H1 (cell line): ENCODE data around the gene FHIT. TPM values are rescaled to one million over a fixed set of nuclear protein-coding genes. Genes with fewer than 3 reads are reported as not detected.

Experiments used
- CTCF ChIA-PET: fragments of 300-600 bp; sonication (Branson Sonifier 250); formaldehyde crosslinking; loops from one replicate; lab custom pipeline; 2021; ENCODE audit not compliant: partially characterized antibody; lab: Charles Lee
- POLR2A ChIA-PET: fragments of 300-600 bp; sonication (Branson Sonifier 250); formaldehyde crosslinking; loops from one replicate; lab custom pipeline; 2021; ENCODE audit warnings: inconsistent platforms; ENCODE audit not compliant: partially characterized antibody; lab: Charles Lee
- DNase-seq, 2 experiments: peaks; one replicate each; pipeline versions ENCODE4 v3.0.0 to v3.0.0-alpha.2; 2010 to 2022; ENCODE audit warnings: low spot score in 2 of 2, low read depth in 1 of 2, mixed read lengths in 1 of 2
- FAIRE-seq: peaks from 2 replicates; lab custom pipeline; 2011; peaks lifted over from hg19 to GRCh38; lab: Jason Lieb, UNC
- H2AFZ ChIP-seq: 2 replicates; pipeline ENCODE4 v1.8.1; 2012; ENCODE audit warnings: low read length, inconsistent platforms
- H2AK5ac ChIP-seq: 2 replicates; pipeline ENCODE4 v1.6.1; 2013; ENCODE audit warnings: low read depth, low read length
- H2BK120ac ChIP-seq: replicated peaks from 2 replicates; pipeline ENCODE3; 2013; ENCODE audit warnings: low read depth, low read length, inconsistent platforms
- H2BK12ac ChIP-seq: 2 replicates; pipeline ENCODE4 v1.6.1; 2013; ENCODE audit warnings: low read depth, low read length
- H2BK15ac ChIP-seq: 2 replicates; pipeline ENCODE4 v1.6.1; 2013; ENCODE audit warnings: low read length
- H2BK20ac ChIP-seq: 2 replicates; pipeline ENCODE4 v1.6.1; 2013; ENCODE audit warnings: low read length
- H2BK5ac ChIP-seq: 2 replicates; pipeline ENCODE4 v1.6.1; 2013; ENCODE audit warnings: low read depth, low read length
- H3K14ac ChIP-seq: 2 replicates; pipeline ENCODE4 v1.6.1; 2013; ENCODE audit warnings: inconsistent platforms; ENCODE audit not compliant: insufficient read length
- H3K18ac ChIP-seq: 2 replicates; pipeline ENCODE4 v1.6.1; 2013; ENCODE audit warnings: low read length; ENCODE audit errors: extremely low read depth
- H3K23ac ChIP-seq: 2 replicates; pipeline ENCODE4 v1.6.1; 2013; ENCODE audit warnings: inconsistent platforms; ENCODE audit not compliant: insufficient read length
- H3K23me2 ChIP-seq: 2 replicates; pipeline ENCODE4 v1.6.1; 2013; ENCODE audit warnings: low read depth, low read length
- H3K27ac ChIP-seq: 2 replicates; pipeline ENCODE4 v1.6.1; 2011; ENCODE audit warnings: low read depth, low read length, inconsistent platforms
- H3K27me3 ChIP-seq, 4 experiments: replicated peaks in 1 of 4; 1 replicate in 1 of 4; 2 replicates in 3 of 4; pipeline versions ENCODE4 v1.6.1 to v1.8.1; 2011 to 2013; ENCODE audit warnings: low read length in 3 of 4, mild to moderate bottlenecking in 3 of 4, inconsistent platforms in 2 of 4, mixed read lengths in 2 of 4, moderate library complexity in 1 of 4; ENCODE audit not compliant: control insufficient read depth in 3 of 4, insufficient read depth in 3 of 4; ENCODE audit errors: extremely low read depth in 1 of 4
- H3K36me3 ChIP-seq, 4 experiments: 2 replicates each; pipeline versions ENCODE4 v1.6.1 to v1.8.1; 2011 to 2013; ENCODE audit warnings: mild to moderate bottlenecking in 4 of 4, low read length in 3 of 4, moderate library complexity in 2 of 4, control low read depth in 1 of 4, inconsistent platforms in 1 of 4; ENCODE audit not compliant: insufficient read depth in 4 of 4, control insufficient read depth in 2 of 4
- H3K4ac ChIP-seq: replicated peaks from 2 replicates; pipeline ENCODE3; 2013; ENCODE audit warnings: low read length, low read depth, mixed read lengths, inconsistent platforms; ENCODE audit not compliant: insufficient read length
- H3K4me1 ChIP-seq, 4 experiments: replicated peaks in 1 of 4; 1 replicate in 1 of 4; 2 replicates in 3 of 4; pipeline versions ENCODE4 v1.6.1 to v1.8.1; 2011 to 2013; ENCODE audit warnings: low read length in 3 of 4, inconsistent platforms in 2 of 4, mixed read lengths in 1 of 4; ENCODE audit not compliant: insufficient read depth in 4 of 4, control insufficient read depth in 3 of 4
- H3K4me2 ChIP-seq, 2 experiments: 2 replicates each; pipeline versions ENCODE4 v1.6.1 to v1.8.1; 2011 to 2013; ENCODE audit warnings: low read depth in 2 of 2, low read length in 2 of 2, control low read depth in 1 of 2, inconsistent platforms in 1 of 2, mild to moderate bottlenecking in 1 of 2; ENCODE audit not compliant: insufficient read depth in 1 of 2
- H3K4me3 ChIP-seq, 4 experiments: fragments of 200-600, 300-600 bp in 1 of 4; sonication (generic), shearing (Covaris generic), sonication (Bioruptor Twin) in 1 of 4; 2 replicates each; pipeline versions ENCODE4 v1.5.1 to v1.8.1; 2011 to 2016; ENCODE audit warnings: low read length in 4 of 4, low read depth in 3 of 4, control low read depth in 2 of 4, inconsistent platforms in 2 of 4, mild to moderate bottlenecking in 2 of 4, mixed read lengths in 1 of 4, moderate library complexity in 1 of 4; ENCODE audit not compliant: insufficient read depth in 2 of 4; ENCODE audit errors: extremely low read depth in 1 of 4
- H3K56ac ChIP-seq: replicated peaks from 2 replicates; pipeline ENCODE3; 2013; ENCODE audit warnings: low read depth, mild to moderate bottlenecking, mixed read lengths, low read length, inconsistent platforms; ENCODE audit not compliant: insufficient read length
- H3K79me1 ChIP-seq: 2 replicates; pipeline ENCODE4 v1.6.1; 2013; ENCODE audit warnings: low read depth, low read length, control low read depth
- H3K79me2 ChIP-seq, 2 experiments: 2 replicates each; pipeline versions ENCODE4 v1.6.1 to v1.8.1; 2012 to 2013; ENCODE audit warnings: low read length in 2 of 2, mild to moderate bottlenecking in 2 of 2, inconsistent platforms in 1 of 2; ENCODE audit not compliant: insufficient read depth in 2 of 2, control insufficient read depth in 1 of 2
- H3K9ac ChIP-seq, 4 experiments: replicated peaks in 1 of 4; 1 replicate in 1 of 4; 2 replicates in 3 of 4; pipeline versions ENCODE4 v1.6.1 to v1.8.1; 2011 to 2013; ENCODE audit warnings: low read depth in 3 of 4, low read length in 3 of 4, control low read depth in 2 of 4, mild to moderate bottlenecking in 2 of 4, moderate library complexity in 2 of 4, inconsistent platforms in 1 of 4; ENCODE audit errors: extremely low read depth in 1 of 4
- H3K9me3 ChIP-seq, 2 experiments: 2 replicates each; pipeline versions ENCODE4 v1.6.1 to v1.8.1; 2012 to 2013; ENCODE audit warnings: mild to moderate bottlenecking in 2 of 2, moderate library complexity in 2 of 2, control low read depth in 1 of 2, inconsistent platforms in 1 of 2, low read depth in 1 of 2, low read length in 1 of 2, mixed read lengths in 1 of 2; ENCODE audit not compliant: insufficient read depth in 2 of 2
- H4K20me1 ChIP-seq, 2 experiments: replicated peaks in 1 of 2; 2 replicates each; pipeline versions ENCODE3 to v1.8.1; 2011 to 2013; ENCODE audit warnings: inconsistent platforms in 2 of 2, low read length in 2 of 2, mild to moderate bottlenecking in 1 of 2; ENCODE audit not compliant: insufficient read depth in 2 of 2, control insufficient read depth in 1 of 2
- H4K5ac ChIP-seq: 2 replicates; pipeline ENCODE4 v1.6.1; 2013; ENCODE audit warnings: low read length, low read depth, mixed read lengths, inconsistent platforms; ENCODE audit not compliant: insufficient read length
- H4K8ac ChIP-seq: 2 replicates; pipeline ENCODE4 v1.8.0; 2013; ENCODE audit warnings: mild to moderate bottlenecking, moderate library complexity, low read length, inconsistent platforms; ENCODE audit not compliant: insufficient read depth; ENCODE audit errors: extremely low read depth
- H4K91ac ChIP-seq: replicated peaks from 2 replicates; pipeline ENCODE3; 2013; ENCODE audit warnings: low read length, mixed read lengths, inconsistent platforms; ENCODE audit not compliant: insufficient read length
- CBX5 ChIP-seq: fragments of 300-800, 300-1000 bp; sonication (generic); IDR thresholded peaks from 2 replicates; pipeline ENCODE4 v1.7.1; 2016; ENCODE audit warnings: antibody characterized with exemption, low read length, low read depth
- EZH2 ChIP-seq: fragments of 200-600 bp; sonication (generic); IDR thresholded peaks from 2 replicates; pipeline ENCODE4 v1.7.1; 2012; ENCODE audit warnings: low read depth, mild to moderate bottlenecking, moderate library complexity, low read length, inconsistent platforms; ENCODE audit not compliant: severe bottlenecking
- HDAC2 ChIP-seq, 2 experiments: fragments of 300-600 bp in 1 of 2; sonication (generic) in 1 of 2; IDR thresholded peaks; 2 replicates each; pipeline ENCODE4 v1.6.1; 2011 to 2012; ENCODE audit warnings: low read depth in 2 of 2, low read length in 2 of 2, mild to moderate bottlenecking in 2 of 2, moderate library complexity in 2 of 2, borderline replicate concordance in 1 of 2, inconsistent platforms in 1 of 2
- POLR2A ChIP-seq, 2 experiments: IDR thresholded peaks; 1 replicate in 1 of 2; 2 replicates in 1 of 2; pipeline ENCODE4 v1.6.1; 2011; ENCODE audit warnings: low read depth in 2 of 2, low read length in 2 of 2, mild to moderate bottlenecking in 2 of 2; ENCODE audit errors: control extremely low read depth in 1 of 2
- POLR2AphosphoS5 ChIP-seq: IDR thresholded peaks from 2 replicates; pipeline ENCODE4 v1.6.1; 2011; ENCODE audit warnings: low read depth, low read length
- RNF2 ChIP-seq: fragments of 200-900, 300-1000 bp; sonication (generic); IDR thresholded peaks from 2 replicates; pipeline ENCODE4 v1.7.1; 2016; ENCODE audit warnings: borderline replicate concordance, low read depth, mild to moderate bottlenecking, antibody characterized with exemption, low read length; ENCODE audit not compliant: poor library complexity, severe bottlenecking; ENCODE audit errors: missing control alignments
- polyA plus RNA-seq, 7 experiments: library from polyadenylated mRNA; depleted of rRNA in 3 of 7; stranded (reverse) in 5 of 7; unstranded in 2 of 7; fragments of >200 nt in 5 of 7; fragments of 200-250 nt in 2 of 7; gene quantifications; 1 replicate in 5 of 7; 2 replicates in 1 of 7; 4 replicates in 1 of 7; pipeline versions ENCODE4 v1.2.1 to v1.2.3, GENCODE V29; 2011 to 2013; ENCODE audit warnings: missing spikeins in 2 of 7, mixed read lengths in 2 of 7
- total RNA-seq: library from RNA; stranded (reverse); fragmentation: NEBNext Ultra II Directional; extraction: Animal tissue kit (Norgen Biotek cat#: 25700); gene quantifications from 2 replicates; pipeline ENCODE4 v1.2.1, GENCODE V29; 2021

FHIT gene
- total and polyA plus RNA-seq, 2 of the 8 experiments (the other 6 are each of a cell fraction or from before 2014, with no cell fraction given) = 1.2 to 3.2 TPM

DNA sequence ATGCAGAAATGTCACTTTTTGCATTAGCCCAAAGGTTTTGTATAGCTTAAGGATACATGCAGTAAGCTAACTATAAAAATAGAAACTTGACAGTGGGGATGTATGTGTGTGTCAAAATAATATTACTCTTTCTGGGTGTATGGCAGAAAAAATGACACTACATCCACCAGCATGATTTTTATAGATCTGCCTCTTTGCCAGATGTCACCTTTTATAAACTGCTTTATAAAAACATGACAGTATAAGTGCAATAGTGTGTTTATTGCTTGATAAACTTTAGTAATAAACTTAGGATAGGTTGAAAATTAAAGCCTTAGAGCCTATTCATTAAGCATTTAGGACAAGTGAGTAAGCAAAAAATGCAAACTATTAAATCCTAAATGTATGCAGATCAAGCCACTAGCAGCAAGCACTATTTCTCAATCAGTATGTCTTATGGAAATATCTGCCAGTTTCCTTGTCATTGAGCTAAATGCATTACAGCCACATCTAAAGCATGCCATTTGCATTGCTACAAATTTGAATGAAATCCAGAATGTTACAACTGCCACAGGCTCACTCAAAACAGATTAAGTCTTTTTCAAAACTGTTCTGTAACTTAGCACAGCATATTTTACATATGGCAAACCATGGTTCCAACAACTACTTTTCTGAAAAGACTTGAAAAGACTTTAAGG, 935.0 kb downstream of the FHIT start:
- CTCF ChIA-PET = interaction anchor here (0.7 to 1.7 kb wide), 2 partner anchors 66 to 116 kb away, joined by 3 to 5 read pairs; no protein-coding TSS in a partner anchor
- Histone ChIP-seq H3K27ac (no peak overlapping the region), H2BK120ac (no peak overlapping the region), H2BK5ac (no peak overlapping the region), H3K18ac (no peak overlapping the region), H2AK5ac (no peak overlapping the region), H3K4me2 (no peak overlapping the region), H3K14ac (no peak overlapping the region), H3K56ac (no peak overlapping the region), H4K20me1 (no peaks in the 10 kb centered on the region), H2BK12ac (no peak overlapping the region), H3K9me3 (no peaks in the 10 kb centered on the region), H2BK20ac (no peak overlapping the region), H3K79me1 (no peaks in the 10 kb centered on the region), H2AFZ (no peak overlapping the region), H4K5ac (no peak overlapping the region), H3K4me3 (no peak overlapping the region), H3K79me2 (no peaks in the 10 kb centered on the region), H3K4me1 (peaks cover 0 to 5% (median 2%) of the 10 kb centered on the region in 4 experiments; a peak in 3 of 7 replicates), H4K8ac (no peak overlapping the region), H3K23me2 (no peaks in the 10 kb centered on the region), H2BK15ac (no peak overlapping the region), H3K9ac (no peak overlapping the region), H3K27me3 (no peaks in the 10 kb centered on the region), H4K91ac (no peak overlapping the region), H3K36me3 (no peaks in the 10 kb centered on the region), H3K4ac (no peak overlapping the region), H3K23ac (no peak overlapping the region)
- DNase-seq = no peak
- POLR2A ChIA-PET = no interaction called here
- no peak for FAIRE-seq
- TF ChIP-seq CBX5 (no peak), RNF2 (no peak), EZH2 (no peak), POLR2A (IDR thresholded peaks at IDR 0.05; ENCODE audit: control extremely low read depth in 1 of 2, low read depth in 2 of 2, low read length in 2 of 2) (no peak), HDAC2 (IDR thresholded peaks at IDR 0.05; ENCODE audit: borderline replicate concordance in 1 of 2, low read depth in 2 of 2, low read length in 2 of 2) (no peak), POLR2AphosphoS5 (no peak)
